Stimulated activated naive CD4-positive, alpha-beta T cell treated with Interleukin-2 at 50 U/mL for 16 hours (primary cell): ENCODE data around the gene ATP8B4.

Experiments
- DNase-seq: peaks from one replicate; lab custom pipeline; 2025; lab: John Stamatoyannopoulos, UW

Gene ATP8B4

DNA sequence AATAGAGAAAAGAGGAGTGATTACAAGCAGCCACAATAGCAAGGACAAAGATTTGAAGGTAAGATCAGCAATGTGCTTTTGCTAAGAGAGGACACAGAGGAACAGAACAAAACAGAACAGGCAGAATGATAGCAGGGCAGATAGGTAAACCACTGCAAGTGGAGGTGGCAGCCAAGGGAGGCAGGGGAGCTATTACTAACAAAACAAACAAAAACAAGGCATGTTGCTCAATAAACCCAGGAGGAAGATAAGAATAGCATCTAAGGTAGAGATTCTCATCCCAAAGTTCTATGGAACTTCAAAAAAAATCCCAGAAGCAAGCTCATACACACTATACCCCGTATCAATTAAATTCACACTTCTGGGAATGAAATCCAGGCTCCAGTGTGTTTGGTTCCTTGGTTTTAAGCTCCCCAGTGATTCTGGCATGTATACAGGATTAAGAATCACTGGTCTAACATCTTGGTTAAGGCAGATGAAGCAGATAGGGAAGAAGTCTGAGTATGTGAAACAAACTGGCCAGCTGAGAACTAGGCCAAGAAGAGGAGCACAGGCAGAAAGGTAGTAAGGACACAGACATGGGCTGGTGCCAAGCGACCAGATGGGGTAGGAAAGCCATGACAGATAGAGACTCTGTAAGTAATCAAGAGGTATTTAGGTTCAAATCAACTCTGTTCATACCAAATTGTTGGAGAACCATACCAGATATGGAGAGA lies 309.0 kb downstream of the ATP8B4 start:
- DNase-seq = no peak

DNA sequence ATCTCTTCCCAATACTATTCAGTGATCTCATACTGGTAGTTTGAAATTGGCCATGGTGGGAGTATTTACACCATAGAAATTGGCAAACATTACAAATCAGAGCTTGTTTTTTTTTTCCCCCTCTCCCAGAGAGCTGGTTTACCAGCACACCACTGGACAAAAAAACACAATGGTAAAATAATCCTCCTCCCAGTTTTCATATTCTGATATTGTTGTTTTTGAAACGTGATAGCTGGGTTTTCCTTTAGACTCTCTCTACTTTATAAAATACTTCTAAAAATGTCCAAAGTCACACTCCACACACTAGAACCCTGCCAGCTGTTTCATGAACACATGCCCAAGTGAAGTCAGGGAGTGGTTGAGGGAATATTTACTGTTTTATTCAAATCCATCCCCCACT lies 310.7 kb downstream of the ATP8B4 start:
- no peak for DNase-seq
